Upper lobe of left lung (tissue), 4 donors: ENCODE data around the gene ZNF747.
"Not testable (repeated sequence)": the region's sequence is repeated elsewhere in the genome, so short reads cannot be mapped to it uniquely, and the experiment has no call there.

Source experiments
- EP300 ChIP-seq, 4 donors: sonication (generic); formaldehyde crosslinking; IDR thresholded peaks; one replicate each; pipeline ENCODE4 v1.5.1; 2017; ENCODE audit warnings: antibody characterized with exemption in 4 of 4, control low read depth in 2 of 4
- POLR2A ChIP-seq, 4 donors: fragments of 450-650 bp; IDR thresholded peaks; one replicate each; pipeline ENCODE4 v1.5.1; 2016 to 2017; ENCODE audit warnings: antibody characterized with exemption in 4 of 4, mild to moderate bottlenecking in 2 of 4
- POLR2AphosphoS5 ChIP-seq, 2 donors: sonication (generic); formaldehyde crosslinking; IDR thresholded peaks; one replicate each; pipeline ENCODE4 v1.5.1; 2017; ENCODE audit warnings: antibody characterized with exemption in 2 of 2
- TF ChIP-seq, protein P1 (sequence below), 6 experiments: fragments of 450-650 bp in 4 of 6; fragments of 200-600 bp in 2 of 6; sonication (generic) in 2 of 6; IDR thresholded peaks; one replicate each; pipeline ENCODE4 v1.5.1; 2016 to 2019; ENCODE audit warnings: antibody characterized with exemption in 6 of 6

DNA sequence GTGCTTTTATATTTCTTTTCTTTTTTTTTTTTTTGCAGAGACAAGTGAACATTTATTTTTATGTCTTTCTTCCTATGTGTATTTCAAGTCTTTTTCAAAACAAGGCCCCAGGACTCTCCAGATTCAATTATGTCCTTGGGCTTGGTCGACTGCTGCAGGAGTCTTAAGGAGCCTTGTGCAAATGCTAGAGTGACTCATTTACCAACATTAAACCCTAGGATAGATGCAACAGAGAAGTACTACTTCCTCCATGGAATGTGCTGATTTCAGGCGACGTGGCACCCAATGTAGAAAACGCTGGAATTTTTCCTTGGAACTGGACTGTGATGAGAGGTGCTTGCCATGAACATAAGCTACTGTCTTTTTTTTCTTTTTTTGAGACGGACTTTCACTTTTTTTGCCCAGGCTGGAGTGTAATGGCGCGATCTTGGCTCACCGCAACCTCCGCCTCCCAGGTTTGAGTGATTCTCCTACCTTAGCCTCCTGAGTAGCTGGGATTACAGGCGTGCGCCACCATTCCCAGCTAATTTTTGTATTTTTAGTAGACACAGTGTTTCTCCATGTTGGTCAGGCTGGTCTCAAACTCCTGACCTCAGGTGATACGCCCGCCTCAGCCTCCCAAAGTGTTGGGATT lies 1.9 kb upstream of the ZNF747 start:
- TF ChIP-seq, protein P1, sequence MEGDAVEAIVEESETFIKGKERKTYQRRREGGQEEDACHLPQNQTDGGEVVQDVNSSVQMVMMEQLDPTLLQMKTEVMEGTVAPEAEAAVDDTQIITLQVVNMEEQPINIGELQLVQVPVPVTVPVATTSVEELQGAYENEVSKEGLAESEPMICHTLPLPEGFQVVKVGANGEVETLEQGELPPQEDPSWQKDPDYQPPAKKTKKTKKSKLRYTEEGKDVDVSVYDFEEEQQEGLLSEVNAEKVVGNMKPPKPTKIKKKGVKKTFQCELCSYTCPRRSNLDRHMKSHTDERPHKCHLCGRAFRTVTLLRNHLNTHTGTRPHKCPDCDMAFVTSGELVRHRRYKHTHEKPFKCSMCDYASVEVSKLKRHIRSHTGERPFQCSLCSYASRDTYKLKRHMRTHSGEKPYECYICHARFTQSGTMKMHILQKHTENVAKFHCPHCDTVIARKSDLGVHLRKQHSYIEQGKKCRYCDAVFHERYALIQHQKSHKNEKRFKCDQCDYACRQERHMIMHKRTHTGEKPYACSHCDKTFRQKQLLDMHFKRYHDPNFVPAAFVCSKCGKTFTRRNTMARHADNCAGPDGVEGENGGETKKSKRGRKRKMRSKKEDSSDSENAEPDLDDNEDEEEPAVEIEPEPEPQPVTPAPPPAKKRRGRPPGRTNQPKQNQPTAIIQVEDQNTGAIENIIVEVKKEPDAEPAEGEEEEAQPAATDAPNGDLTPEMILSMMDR (IDR thresholded peaks at IDR 0.05), result not testable (repeated sequence)
- not testable (repeated sequence) for TF ChIP-seq POLR2A, EP300, POLR2AphosphoS5 (IDR thresholded peaks at IDR 0.05)
